BLaER1 (cell line): ENCODE results near the gene OSBP2.

Source experiments
- H3K27ac ChIP-seq: shearing (Covaris generic); formaldehyde crosslinking; 2 replicates; pipeline ENCODE4 v1.8.1; 2022
- H3K27me3 ChIP-seq: shearing (Covaris generic); formaldehyde crosslinking; 2 replicates; pipeline ENCODE4 v1.8.1; 2022
- H3K36me3 ChIP-seq: shearing (Covaris generic); formaldehyde crosslinking; 2 replicates; pipeline ENCODE4 v1.8.1; 2022
- H3K4me1 ChIP-seq: shearing (Covaris generic); formaldehyde crosslinking; 2 replicates; pipeline ENCODE4 v1.8.1; 2022
- H3K4me2 ChIP-seq: shearing (Covaris generic); formaldehyde crosslinking; 2 replicates; pipeline ENCODE4 v1.8.1; 2022
- H3K4me3 ChIP-seq: shearing (Covaris generic); formaldehyde crosslinking; 2 replicates; pipeline ENCODE4 v1.8.1; 2022
- H3K9ac ChIP-seq: shearing (Covaris generic); formaldehyde crosslinking; 2 replicates; pipeline ENCODE4 v1.8.1; 2022
- H3K9me3 ChIP-seq: shearing (Covaris generic); formaldehyde crosslinking; 2 replicates; pipeline ENCODE4 v1.8.1; 2022
- H4K20me1 ChIP-seq: shearing (Covaris generic); formaldehyde crosslinking; 2 replicates; pipeline ENCODE4 v1.8.1; 2022
- Cebpa-rat ChIP-seq: shearing (Covaris generic); IDR thresholded peaks from 2 replicates; pipeline ENCODE4 v1.8.1; 2022

The OSBP2 gene

GRCh38 chr22:30955153-30955552, 260.5 kb downstream of the OSBP2 start:
- no peaks in the 10 kb centered on the region for H3K9me3 ChIP-seq
- H3K4me2 ChIP-seq = no peak overlapping the region
- peaks cover 31% of the 10 kb centered on the region; the same call in 1 of the 2 replicates for H4K20me1 ChIP-seq
- H3K27ac ChIP-seq = no peak overlapping the region
- H3K4me3 ChIP-seq = no peak overlapping the region
- no peaks in the 10 kb centered on the region for H3K27me3 ChIP-seq
- TF ChIP-seq Cebpa-rat = no peak
- peaks cover 85% of the 10 kb centered on the region for H3K36me3 ChIP-seq
- no peaks in the 10 kb centered on the region for H3K4me1 ChIP-seq
- H3K9ac ChIP-seq = no peak overlapping the region
